ENCODE results near the gene ST13.
A peak's percentile ranks its signal among the peaks of the same experiment; 100 is the strongest.
"Not testable (repeated sequence)": the region's sequence is repeated elsewhere in the genome, so short reads cannot be mapped to it uniquely, and the experiment has no call there.

The ST13 gene

DNA sequence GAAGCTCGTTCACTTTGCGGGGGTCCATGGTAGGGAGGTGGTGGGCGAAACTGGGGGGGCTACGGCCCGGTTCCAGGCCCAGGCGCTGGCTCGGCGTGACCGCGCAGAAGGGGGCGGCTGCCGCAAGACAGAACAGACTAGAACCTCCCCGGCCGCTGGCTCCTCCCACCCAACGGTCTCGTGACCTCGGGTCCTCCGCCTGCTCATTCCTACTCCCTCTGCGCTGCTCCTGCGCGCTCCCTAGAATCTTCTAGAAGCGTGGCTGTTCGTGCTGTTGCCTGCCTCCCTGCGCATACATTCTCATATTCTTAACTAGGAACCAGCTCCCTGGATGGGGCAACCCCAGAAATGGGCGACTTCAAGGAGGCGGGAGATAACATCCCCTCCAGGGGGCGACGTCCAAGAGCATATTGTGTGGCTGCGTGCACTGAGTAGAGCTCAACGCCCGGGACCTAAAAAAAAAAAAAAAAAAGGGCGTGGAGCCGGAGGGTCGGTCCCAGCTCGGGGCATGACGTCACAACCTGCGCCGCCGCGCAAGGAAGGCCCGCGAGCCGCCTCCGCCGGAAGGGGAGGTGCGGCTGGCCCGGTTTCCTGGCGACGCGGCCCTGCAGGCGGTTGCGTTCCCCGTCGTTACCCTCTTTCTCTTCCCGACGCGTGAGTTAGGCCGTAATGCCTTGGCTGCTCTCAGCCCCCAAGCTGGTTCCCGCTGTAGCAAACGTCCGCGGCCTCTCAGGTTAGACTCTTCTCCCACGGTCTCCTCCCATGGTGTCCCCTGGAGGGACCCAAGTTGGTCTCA is at the start of gene ST13, which contains the start of gene XPNPEP3:
Gene ST13, minus strand, starts transcription at position 127 of the 796 bp plus-strand sequence. Its CDS starts 99 bp downstream, at position 28.
Gene XPNPEP3, plus strand, starts transcription at position 636 of the 796 bp plus-strand sequence. Its CDS starts 34 bp downstream, at position 670.
- peak; percentile 98 for DNase-seq

DNA sequence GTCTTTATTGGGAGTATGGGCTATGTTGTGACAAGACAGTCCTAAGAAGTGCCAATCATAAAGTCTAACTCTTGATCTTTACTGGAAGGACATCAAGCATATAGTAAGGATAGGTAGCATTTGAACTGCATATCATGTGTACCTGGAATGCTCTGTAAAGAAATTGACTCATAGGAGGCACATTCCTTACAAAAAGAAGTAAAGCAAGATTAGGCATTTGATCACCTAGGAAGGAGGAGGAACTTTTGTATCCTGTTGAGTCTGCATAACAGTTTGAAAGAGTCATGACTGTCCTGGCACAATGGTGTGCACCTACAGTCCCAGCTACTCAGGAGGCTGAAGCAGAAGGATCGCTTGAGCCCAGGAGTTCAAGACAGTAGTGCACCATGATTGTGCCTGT is 47.7 kb upstream of the ST13 start:
- DNase-seq, result no peak

GRCh38 chr22:40898850-40899357 is 42.5 kb upstream of the ST13 start:
- DNase-seq, result peak; percentile 17

- DNase-seq, result no peak
Observed at GRCh38 chr22:40894417-40894816, 38.0 kb upstream of the ST13 start.

- no peak for DNase-seq
Observed at GRCh38 chr22:40890881-40891280, 34.4 kb upstream of the ST13 start.

DNA sequence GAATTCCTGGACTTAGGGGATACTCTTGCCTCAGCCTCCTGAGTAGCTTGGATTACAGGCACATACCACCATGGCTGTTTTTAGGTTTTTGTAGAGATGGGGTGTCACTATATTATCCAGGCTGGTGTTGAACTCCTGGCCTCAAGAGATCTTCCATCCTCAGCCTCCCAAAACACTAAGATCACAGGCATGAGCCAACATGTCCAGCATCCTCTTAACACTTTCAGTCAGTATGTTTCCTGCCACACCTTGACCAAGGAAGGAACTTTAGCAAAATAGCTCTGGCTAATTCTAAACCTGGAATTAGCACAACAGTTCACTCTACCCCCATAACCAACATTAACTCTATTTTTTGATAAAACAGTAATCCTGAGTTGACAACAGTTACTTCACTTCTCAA is 32.7 kb upstream of the ST13 start:
- DNase-seq, result no peak

DNA sequence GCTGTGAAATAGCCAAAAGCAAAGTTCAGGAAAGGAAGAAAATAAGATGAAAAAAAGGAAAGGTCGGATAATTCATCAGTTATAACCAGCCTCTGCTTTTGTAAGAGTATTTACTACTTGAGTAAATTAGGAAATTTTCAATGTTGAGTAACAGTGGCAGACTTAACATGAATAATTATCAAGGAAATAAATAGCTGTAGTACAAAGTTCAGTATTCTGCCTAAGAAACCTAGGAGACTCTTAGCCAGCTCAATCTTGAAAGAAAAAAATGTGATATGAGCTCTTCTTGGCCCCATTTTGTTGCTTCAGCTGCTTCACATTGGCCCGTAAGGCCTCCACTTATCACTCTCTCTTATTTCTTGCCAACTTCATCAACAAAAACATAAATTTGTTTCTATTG is 22.5 kb upstream of the ST13 start:
- DNase-seq, result no peak

DNA sequence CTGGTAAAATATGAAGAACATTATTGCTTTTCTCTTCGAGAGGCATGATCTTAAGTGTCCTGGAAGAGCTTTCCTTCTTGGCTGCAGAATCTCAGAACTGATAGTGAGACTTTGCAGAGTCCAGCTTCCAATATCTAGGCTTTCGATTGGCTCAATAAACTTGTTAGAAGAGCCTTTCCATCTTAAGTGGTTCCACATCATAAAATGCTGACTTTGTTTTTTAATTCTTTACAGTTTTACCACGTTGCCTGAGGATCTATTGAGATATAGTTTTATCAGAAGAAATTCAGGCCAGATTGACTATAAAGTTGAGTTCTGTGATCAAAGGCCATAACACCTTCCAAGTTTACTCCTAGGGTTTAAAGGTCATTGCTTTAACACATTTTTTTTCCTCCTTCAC is 21.0 kb upstream of the ST13 start:
- no peak for DNase-seq

DNA sequence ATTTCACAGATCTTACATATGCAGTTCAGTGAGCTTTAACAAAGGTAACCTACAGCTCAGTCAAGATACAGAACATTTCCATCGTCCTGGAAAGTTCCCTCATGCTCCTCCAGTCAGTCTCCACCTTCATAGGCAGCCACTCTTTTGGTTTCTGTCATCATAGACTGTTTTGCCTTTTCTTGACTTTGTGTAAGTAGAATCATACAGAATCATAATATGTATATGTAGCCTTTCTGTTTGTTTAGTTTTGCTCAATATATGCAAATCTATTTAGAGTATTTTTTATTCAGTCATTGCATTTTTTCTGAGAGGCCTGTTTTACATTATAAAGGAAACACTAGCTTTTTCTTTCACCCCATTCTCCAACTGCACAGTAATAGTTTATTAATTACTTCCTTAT is 20.5 kb upstream of the ST13 start:
- DNase-seq, result no peak

DNA sequence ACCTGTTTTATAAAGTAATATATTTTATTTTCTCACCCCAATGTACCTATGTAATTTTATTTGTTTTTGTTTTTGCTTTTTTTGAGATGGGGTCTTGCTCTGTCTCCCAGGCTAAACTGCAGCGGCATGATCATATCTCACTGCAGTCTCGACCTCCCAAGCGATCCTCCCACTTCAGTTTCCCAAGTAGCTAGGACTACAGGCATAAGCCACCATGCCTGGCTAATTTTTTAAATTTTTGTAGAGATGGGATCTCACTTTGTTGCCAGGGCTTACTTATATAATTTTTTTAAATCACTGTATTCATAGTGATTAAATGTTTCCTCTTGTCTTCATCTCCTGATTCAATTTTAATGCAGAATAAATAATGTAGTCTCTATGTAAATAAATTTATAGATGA is 18.7 kb upstream of the ST13 start:
- no peak for DNase-seq

GRCh38 chr22:40874016-40874415 is 17.6 kb upstream of the ST13 start:
- DNase-seq, result no peak

GRCh38 chr22:40868379-40868778 is 11.9 kb upstream of the ST13 start:
- not testable (repeated sequence) for DNase-seq

- no peak for DNase-seq
Observed at GRCh38 chr22:40867109-40867508, 10.7 kb upstream of the ST13 start.

DNA sequence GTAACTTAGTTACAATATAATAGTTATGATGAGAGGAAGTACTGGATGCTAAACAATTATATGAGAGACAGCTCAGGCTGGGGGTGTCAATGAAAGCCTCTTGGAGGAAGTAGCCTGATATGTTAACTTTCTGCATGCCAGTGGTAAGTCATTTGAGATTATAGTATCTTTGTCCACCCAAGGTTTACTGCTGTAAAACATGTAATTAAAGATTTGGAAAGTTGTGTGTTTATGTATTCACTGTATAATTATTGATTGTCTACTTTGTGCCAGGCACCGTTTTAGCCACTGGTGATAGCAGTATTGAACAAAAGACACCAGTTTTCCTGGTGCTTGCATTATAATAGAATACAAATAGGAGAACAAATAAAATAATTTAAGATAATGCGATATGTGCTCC is 6.1 kb upstream of the ST13 start:
- no peak for DNase-seq

- no peak for DNase-seq
Observed at GRCh38 chr22:40862013-40862412, 5.6 kb upstream of the ST13 start, which contains the start of gene DNAJB7. TSS of gene DNAJB7 (minus strand) at chr22:40862113. CDS start at chr22:40861994, 119 bp downstream.

DNA sequence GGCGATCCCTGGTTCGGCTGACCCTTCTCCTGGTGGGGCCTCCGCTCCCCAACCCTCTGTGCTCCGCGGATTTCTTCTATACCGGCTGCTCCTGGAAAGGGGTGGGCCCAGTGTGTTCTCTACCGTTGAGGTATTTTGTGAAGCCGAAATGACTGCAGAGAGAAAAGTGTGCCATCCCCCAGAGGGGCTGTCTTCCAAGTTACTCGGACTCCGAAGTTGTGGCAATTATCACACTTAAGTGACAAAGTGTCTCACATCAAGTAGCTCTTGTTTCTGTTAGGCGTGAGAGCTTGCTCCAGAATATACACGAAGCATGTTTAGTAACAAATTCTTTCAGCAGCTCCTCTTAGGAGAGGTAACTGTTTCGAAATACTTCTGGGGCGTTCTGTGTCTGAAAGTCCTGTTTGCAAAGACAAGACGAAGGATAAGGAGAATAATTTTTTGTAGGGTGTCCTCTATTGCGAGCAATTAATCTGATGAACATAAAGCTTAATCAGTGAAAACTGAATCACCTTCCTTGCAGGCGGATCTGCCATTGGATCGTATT is 943 bp upstream of the ST13 start:
- no peak for DNase-seq

DNA sequence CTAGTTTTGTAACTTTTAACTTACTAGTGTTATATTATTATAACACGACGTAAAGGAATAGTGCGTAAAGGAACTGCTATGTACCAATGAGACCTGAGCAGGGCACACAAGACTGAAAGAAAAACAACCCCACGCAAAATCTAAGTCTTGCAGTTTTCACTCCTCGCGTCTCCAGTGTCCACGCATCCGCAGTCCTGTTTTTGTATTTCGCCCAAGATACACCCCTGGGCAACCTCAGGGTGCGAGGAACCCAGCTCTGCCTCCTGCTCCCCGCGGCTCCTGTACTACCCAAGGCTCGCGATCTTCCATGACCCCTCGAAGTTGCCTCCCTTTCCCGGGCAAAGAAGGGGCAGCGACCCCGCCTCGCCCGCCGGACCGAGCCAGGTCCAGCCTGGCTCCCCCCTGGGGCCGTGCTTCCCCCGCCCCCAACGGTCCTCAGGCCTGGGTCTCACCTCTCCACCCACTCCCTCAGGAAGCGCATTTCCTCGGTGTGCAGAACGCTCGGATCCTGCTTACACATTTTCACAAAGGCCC is 393 bp downstream of the ST13 start:
- DNase-seq, result peak; percentile 54

GRCh38 chr22:40855071-40855978 is 1.1 kb downstream of the ST13 start:
- DNase-seq, result peak; percentile 23

- no peak for DNase-seq
Observed at GRCh38 chr22:40853961-40854360, 2.5 kb downstream of the ST13 start.

GRCh38 chr22:40853333-40853732 is 3.1 kb downstream of the ST13 start:
- no peak for DNase-seq

DNA sequence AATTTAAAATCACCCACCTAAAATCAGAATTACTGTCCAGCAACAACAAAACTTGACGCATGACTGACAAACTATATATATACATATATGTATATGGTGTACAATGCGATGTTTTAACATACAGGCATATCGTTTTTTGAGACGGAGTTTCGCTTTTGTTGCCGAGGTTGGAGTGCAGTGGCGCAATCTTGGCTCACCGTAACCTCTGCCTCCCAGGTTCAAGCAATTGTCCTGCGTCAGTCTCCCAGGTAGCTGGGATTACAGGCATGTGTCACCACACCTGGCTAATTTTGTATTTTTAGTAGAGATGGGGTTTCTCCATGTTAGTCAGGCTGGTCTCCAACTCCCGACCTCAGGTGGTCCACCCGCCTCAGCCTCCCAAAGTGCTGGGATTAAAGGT is 10.6 kb downstream of the ST13 start:
- DNase-seq, result not testable (repeated sequence)

DNA sequence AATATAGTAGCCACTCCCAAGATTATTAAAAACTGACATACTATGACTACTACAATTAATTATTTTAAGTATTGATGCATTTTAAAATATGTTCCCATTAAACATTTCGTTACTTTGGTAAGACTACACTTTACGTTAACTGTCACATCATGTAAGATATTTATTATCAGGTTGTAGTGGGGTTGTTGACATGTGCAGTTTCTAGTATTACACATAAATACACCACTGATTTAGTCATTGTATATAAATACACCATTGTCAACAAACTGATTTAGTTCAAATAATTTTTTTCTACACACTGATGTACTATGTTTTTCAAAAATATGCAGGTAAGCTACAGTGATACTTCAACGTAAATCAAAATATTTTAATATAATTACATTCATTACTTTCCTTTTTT is 11.5 kb downstream of the ST13 start:
- DNase-seq, result no peak

DNA sequence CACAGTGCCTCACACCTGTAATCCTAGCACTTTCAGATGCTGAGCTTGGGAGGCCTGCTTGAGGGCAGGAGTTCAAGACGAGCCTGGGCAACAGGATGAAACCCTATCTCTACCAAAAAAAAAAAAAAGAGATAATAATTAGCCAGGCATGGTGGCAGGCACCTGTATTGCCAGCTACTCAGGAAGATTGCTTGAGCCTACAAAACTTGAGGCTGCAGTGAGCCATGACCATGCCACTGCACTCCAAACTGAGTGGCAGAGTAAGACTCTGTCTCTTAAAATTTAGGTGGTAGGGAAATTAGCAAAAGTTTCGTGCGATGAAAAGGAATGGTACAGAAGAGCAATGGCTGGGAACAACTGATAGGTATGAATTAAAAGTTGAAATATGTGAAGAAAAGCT is 18.0 kb downstream of the ST13 start:
- no peak for DNase-seq

All from NCI-H1092 treated with DMSO at 0.1 percent for 48 hours (cell line).